GM12874 (cell line): Measurements from ENCODE around the gene MED31.

ENCODE experiments used
- CTCF ChIP-seq: IDR thresholded peaks from 2 replicates; pipeline ENCODE4 v1.5.1; 2011; ENCODE audit warnings: low read depth, mild to moderate bottlenecking, control low read depth, low read length, moderate library complexity; ENCODE audit not compliant: insufficient read depth

The MED31 gene

GRCh38 chr17:6676802-6677157 is 25.4 kb upstream of the MED31 start:
- TF ChIP-seq CTCF, result no peak

- no peak for TF ChIP-seq CTCF
Observed at GRCh38 chr17:6675201-6675825, 23.9 kb upstream of the MED31 start.

GRCh38 chr17:6674586-6674985 is 23.2 kb upstream of the MED31 start:
- TF ChIP-seq CTCF, result no peak

- no peak for TF ChIP-seq CTCF
Observed at GRCh38 chr17:6671431-6671830, 20.0 kb upstream of the MED31 start.

GRCh38 chr17:6670999-6671398 is 19.6 kb upstream of the MED31 start:
- TF ChIP-seq CTCF, result no peak

GRCh38 chr17:6670571-6670970 is 19.2 kb upstream of the MED31 start:
- no peak for TF ChIP-seq CTCF

GRCh38 chr17:6669479-6670212 is 18.2 kb upstream of the MED31 start:
- TF ChIP-seq CTCF, result no peak
